SK-N-SH (cell line): Measurements from ENCODE around the gene HACD1.

Experiments used
- POLR2AphosphoS5 ChIP-seq: IDR thresholded peaks from 2 replicates; pipeline ENCODE4 v1.6.1; 2012; ENCODE audit warnings: low read depth, low read length
- YY1 ChIP-seq: IDR thresholded peaks from 2 replicates; pipeline ENCODE4 v1.4.0; 2012; ENCODE audit warnings: low read depth, mild to moderate bottlenecking
- TF ChIP-seq, protein P1 (sequence below): fragments of 200-600 bp; sonication (generic); IDR thresholded peaks from 2 replicates; pipeline ENCODE4 v1.6.1; 2017; ENCODE audit warnings: antibody characterized with exemption, mild to moderate bottlenecking, moderate library complexity
- TF ChIP-seq, protein P2 (sequence below): IDR thresholded peaks from 2 replicates; pipeline ENCODE4 v1.4.0; 2012; ENCODE audit warnings: low read depth, borderline replicate concordance

GRCh38 chr10:17547060-17547459 lies 70.1 kb downstream of the HACD1 start:
- TF ChIP-seq YY1 (no peak), POLR2AphosphoS5 (no peak)
- TF ChIP-seq, protein P1, sequence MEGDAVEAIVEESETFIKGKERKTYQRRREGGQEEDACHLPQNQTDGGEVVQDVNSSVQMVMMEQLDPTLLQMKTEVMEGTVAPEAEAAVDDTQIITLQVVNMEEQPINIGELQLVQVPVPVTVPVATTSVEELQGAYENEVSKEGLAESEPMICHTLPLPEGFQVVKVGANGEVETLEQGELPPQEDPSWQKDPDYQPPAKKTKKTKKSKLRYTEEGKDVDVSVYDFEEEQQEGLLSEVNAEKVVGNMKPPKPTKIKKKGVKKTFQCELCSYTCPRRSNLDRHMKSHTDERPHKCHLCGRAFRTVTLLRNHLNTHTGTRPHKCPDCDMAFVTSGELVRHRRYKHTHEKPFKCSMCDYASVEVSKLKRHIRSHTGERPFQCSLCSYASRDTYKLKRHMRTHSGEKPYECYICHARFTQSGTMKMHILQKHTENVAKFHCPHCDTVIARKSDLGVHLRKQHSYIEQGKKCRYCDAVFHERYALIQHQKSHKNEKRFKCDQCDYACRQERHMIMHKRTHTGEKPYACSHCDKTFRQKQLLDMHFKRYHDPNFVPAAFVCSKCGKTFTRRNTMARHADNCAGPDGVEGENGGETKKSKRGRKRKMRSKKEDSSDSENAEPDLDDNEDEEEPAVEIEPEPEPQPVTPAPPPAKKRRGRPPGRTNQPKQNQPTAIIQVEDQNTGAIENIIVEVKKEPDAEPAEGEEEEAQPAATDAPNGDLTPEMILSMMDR: no peak
- TF ChIP-seq, protein P2, sequence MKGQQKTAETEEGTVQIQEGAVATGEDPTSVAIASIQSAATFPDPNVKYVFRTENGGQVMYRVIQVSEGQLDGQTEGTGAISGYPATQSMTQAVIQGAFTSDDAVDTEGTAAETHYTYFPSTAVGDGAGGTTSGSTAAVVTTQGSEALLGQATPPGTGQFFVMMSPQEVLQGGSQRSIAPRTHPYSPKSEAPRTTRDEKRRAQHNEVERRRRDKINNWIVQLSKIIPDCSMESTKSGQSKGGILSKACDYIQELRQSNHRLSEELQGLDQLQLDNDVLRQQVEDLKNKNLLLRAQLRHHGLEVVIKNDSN: no peak
